HG02870 (cell line): ENCODE measurements around the gene DLEC1.

ENCODE experiments used
- ATAC-seq: cut with Tn5 transposase; IDR thresholded peaks from one replicate; pipeline ENCODE4 v1.9.1; 2021; ENCODE audit warnings: mild to moderate bottlenecking, moderate library complexity; ENCODE audit not compliant: unreplicated experiment

Gene DLEC1

GRCh38 chr3:38000965-38001455 lies 38.0 kb upstream of the DLEC1 start:
- no peak for ATAC-seq

- no peak for ATAC-seq
Measured at GRCh38 chr3:38001456-38002081, 37.4 kb upstream of the DLEC1 start.

GRCh38 chr3:38002291-38002876 lies 36.6 kb upstream of the DLEC1 start:
- ATAC-seq: no peak

GRCh38 chr3:38002940-38003339 lies 36.1 kb upstream of the DLEC1 start:
- no peak for ATAC-seq

DNA sequence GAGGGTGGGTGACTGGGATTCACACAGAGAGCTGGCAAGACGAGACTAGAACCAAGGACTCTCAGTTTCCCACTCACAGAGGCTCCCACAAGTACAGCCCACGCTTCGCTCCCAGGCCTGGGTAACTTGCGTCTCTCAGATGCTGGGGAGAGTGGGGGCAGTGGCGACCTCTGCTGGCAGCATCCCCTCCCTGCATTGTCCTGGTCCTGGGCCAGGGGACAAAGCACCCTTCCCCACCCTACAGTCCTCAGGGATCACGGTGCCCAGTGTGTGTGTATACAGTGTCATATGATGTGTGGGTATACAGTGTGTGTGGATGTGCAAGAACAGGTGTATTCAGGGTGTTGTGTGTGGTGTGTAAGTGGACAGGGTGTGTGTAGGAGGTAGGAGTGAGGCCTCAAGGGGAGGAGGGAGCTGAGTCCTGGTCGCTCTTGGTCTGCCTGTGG lies 35.6 kb upstream of the DLEC1 start:
- peak; percentile 40 for ATAC-seq

GRCh38 chr3:38003817-38004414 lies 35.1 kb upstream of the DLEC1 start:
- no peak for ATAC-seq

- peak; percentile 49 for ATAC-seq
Measured at GRCh38 chr3:38004415-38005075, 34.5 kb upstream of the DLEC1 start.

- no peak for ATAC-seq
Measured at GRCh38 chr3:38005076-38006020, 33.7 kb upstream of the DLEC1 start.

DNA sequence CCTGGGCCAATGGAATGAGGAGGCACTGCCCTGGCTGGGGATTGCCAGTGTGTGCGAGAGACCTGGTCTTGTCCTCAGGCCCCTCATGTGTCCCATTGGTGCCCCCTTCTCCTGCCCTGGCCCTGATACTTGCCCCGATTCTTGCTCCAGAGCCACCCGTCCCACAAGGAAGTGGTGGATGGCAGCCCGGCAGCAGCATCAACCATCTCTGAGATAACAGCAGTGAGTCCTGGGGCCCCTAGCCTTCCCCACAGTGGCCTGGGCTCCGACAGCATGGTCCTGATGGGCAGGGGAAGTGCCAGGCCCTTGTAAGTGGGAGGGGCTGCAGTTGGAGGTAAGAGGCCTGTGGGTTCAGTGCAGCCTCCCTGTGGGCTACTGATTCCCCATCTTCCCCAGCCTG lies 33.0 kb upstream of the DLEC1 start:
- ATAC-seq: no peak

- no peak for ATAC-seq
Measured at GRCh38 chr3:38006445-38006995, 32.5 kb upstream of the DLEC1 start.

GRCh38 chr3:38007754-38008090 lies 31.3 kb upstream of the DLEC1 start:
- no peak for ATAC-seq

GRCh38 chr3:38008191-38008701 lies 30.8 kb upstream of the DLEC1 start:
- no peak for ATAC-seq

DNA sequence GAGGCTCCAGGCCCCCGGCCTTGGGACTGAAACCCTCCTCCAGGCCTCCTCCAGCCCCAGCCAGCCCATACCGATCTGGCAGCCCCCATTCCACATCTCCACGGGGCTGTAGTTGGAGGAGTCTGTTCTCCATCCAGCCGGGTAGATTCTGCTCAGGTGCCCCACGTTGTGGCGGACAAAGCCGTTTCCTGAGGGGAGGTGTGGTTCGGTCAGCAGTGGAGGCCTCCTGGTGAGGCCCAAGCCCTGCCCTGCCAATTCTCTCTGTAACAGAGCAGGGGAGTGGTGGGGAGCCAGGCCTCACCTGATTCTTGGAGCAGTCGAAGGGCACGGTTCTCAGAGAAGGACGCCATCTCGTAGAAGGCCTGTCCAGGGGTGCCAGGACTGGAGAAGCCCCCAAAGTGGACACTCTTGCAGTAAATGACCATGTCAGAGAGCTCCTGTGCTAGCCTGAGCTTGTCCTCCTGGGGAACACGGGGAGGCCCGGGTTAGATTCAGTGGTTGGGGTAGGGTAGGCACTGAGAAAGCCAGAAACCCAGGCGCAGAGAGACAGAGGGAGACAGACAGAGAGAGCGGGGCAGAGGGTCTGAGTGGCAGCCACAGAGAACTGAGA lies 29.9 kb upstream of the DLEC1 start:
- ATAC-seq: no peak

DNA sequence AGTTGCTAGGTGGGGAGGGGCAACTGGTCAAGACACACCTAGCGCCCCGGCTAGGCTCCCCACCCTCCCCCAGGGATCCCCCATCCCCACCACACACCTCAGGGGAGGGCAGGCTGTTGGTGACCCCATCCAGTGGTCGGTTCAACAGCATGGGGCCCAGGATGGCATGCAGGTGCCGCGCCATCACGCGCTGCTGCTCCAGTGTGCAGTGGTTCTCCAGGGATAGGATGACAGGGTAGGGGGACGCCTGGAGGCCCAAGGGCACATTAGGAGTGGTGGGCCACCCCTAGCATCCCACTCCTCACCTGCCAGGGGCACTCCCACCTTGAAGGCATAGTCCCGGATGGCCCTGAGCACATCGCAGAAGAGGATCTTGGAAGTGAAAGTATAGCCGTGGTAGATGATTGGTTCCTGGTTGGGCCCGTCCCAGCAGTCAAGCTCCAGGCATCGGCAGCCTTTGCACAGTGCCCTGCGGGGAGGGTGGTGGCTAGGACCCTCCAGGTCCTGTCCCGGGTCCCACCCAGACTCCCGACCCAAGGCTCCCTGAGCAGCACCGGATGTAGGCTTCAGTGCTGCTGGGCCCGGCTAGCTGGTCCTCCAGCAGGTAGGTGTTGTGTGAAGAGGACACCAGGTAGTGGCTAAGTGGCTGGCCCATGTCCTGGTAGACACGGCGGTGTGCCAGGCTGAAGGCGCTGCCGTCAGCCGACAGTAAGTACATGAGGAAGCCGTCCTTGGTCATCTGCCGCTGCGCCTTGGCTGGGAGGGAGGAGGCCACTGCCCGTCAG lies 29.0 kb upstream of the DLEC1 start:
- ATAC-seq: no peak

DNA sequence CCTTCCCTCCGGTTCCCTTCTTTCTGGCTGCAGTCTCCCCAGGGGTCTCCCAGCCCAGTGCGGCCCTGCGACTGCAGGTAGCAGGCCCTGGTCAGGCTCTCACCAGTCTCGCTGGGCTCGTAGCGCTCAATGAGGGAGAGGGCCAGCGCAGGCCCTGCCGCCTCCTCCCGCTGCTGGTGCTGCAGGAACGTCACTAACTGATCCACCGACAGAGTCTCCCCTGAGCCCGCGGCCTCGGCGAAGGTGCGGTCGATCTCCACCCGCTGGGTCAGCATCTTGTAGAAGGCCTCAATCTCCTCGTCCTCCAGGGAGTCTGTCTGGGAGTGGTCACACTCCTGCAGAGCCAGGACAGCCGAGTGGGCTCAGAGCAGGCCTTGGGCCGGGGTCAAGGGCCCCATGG lies 27.9 kb upstream of the DLEC1 start:
- no peak for ATAC-seq

GRCh38 chr3:38015485-38015884 lies 23.5 kb upstream of the DLEC1 start:
- no peak for ATAC-seq

DNA sequence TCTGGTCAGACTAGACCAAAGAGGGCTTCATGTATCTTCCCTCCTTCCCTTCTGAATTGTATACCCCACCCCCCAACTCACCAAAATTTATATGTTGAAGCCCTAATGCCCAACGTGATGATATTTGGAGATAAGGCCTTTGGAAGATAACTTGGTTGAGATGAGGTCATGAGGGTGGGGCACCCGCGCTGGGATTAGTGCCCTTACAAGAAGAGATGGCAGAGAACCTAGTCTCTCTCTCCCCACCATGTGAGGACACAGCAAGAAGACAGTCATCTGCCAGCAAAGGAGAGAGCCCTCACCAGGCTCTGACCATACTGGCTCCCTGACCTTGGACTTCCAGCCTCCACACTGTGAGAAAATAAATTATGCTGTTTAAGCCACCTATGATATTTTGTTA lies 23.0 kb upstream of the DLEC1 start:
- no peak for ATAC-seq

DNA sequence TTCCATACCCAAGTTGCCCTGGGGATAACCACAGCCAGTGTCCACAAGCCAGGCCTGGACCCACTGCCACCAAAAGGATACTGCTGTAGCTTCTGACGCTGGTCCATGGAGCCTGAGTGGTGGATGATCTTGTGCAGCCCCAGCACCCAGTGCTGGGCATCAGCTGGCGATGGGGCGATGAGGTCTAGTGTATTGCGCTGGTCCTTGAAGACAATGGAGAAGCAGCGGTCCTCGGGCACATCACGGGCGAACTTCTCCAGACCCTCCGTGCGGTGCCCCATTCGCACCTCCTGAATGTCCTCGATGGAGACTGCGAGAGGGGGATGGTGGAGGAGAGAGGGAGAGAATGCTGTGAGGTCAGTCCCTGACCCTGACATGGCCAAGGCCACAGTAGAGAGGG lies 22.6 kb upstream of the DLEC1 start:
- no peak for ATAC-seq

GRCh38 chr3:38016847-38017444 lies 22.1 kb upstream of the DLEC1 start:
- no peak for ATAC-seq
